B cell (primary cell): Measurements from ENCODE around the gene CYGB. TPM values are rescaled to one million over a fixed set of nuclear protein-coding genes. Genes with fewer than 3 reads are reported as not detected.

ENCODE experiments used
- ATAC-seq: fragments of 200-7000 bp; cut with Tn5 transposase; one replicate; pipeline ENCODE4 v1.10.0; 2021; ENCODE audit warnings: low read depth, mild to moderate bottlenecking, moderate number of reproducible peaks, moderate library complexity
- CTCF ChIA-PET: fragments of 350-600 bp; sonication (Branson Sonifier 250); formaldehyde crosslinking; loops from one replicate; lab custom pipeline; 2021; ENCODE audit warnings: antibody characterized with exemption, inconsistent platforms; lab: Charles Lee
- POLR2A ChIA-PET: fragments of 350-600 bp; sonication (Branson Sonifier 250); formaldehyde crosslinking; loops from one replicate; lab custom pipeline; 2021; ENCODE audit warnings: antibody characterized with exemption; lab: Charles Lee
- DNase-seq: peaks from one replicate; pipeline ENCODE4 v3.0.0; 2013
- H2AFZ ChIP-seq: 2 replicates; pipeline ENCODE4 v1.6.1; 2012; ENCODE audit warnings: mild to moderate bottlenecking, low read depth, low read length; ENCODE audit not compliant: insufficient read depth, poor library complexity, severe bottlenecking
- H3K27ac ChIP-seq, 2 donors: 1 replicate in 1 of 2; 2 replicates in 1 of 2; pipeline ENCODE4 v1.5.1; 2012 to 2013; ENCODE audit warnings: low read length in 2 of 2, mild to moderate bottlenecking in 2 of 2, moderate library complexity in 1 of 2
- H3K27me3 ChIP-seq, 4 experiments: fragments of 200-600 bp in 1 of 4; sonication (generic) in 1 of 4; replicated peaks in 1 of 4; 1 replicate in 2 of 4; 2 replicates in 2 of 4; pipeline versions ENCODE4 v1.6.1 to v1.7.0; 2013 to 2016; ENCODE audit warnings: low read length in 3 of 4, mild to moderate bottlenecking in 2 of 4, mixed read lengths in 1 of 4, moderate library complexity in 1 of 4; ENCODE audit not compliant: insufficient read depth in 4 of 4, control insufficient read depth in 3 of 4; ENCODE audit errors: control extremely low read depth in 1 of 4
- H3K36me3 ChIP-seq, 2 experiments: replicated peaks in 1 of 2; 1 replicate in 1 of 2; 2 replicates in 1 of 2; pipeline versions ENCODE4 v1.6.1 to v1.7.1; 2013; ENCODE audit warnings: low read length in 1 of 2; ENCODE audit not compliant: insufficient read depth in 2 of 2, control insufficient read depth in 1 of 2; ENCODE audit errors: control extremely low read depth in 1 of 2, extremely low read depth in 1 of 2
- H3K4me1 ChIP-seq, 2 donors: fragments of 200-600 bp in 1 of 2; sonication (generic) in 1 of 2; 1 replicate in 1 of 2; 2 replicates in 1 of 2; pipeline versions ENCODE4 v1.5.1 to v1.6.1; 2013 to 2017; ENCODE audit warnings: low read length in 2 of 2; ENCODE audit not compliant: control insufficient read depth in 2 of 2, insufficient read depth in 2 of 2
- H3K4me2 ChIP-seq: replicated peaks from 2 replicates; pipeline ENCODE3; 2012; ENCODE audit warnings: mild to moderate bottlenecking, low read depth, low read length; ENCODE audit not compliant: poor library complexity, severe bottlenecking
- H3K4me3 ChIP-seq, 5 experiments: fragments of 200-600 bp in 1 of 5; sonication (generic) in 1 of 5; 1 replicate in 3 of 5; 2 replicates in 2 of 5; pipeline versions ENCODE4 v1.5.1 to v1.7.0; 2011 to 2016; ENCODE audit warnings: low read length in 4 of 5, mild to moderate bottlenecking in 4 of 5, low read depth in 2 of 5, control low read depth in 1 of 5, moderate library complexity in 1 of 5; ENCODE audit not compliant: insufficient read depth in 1 of 5; ENCODE audit errors: control extremely low read depth in 1 of 5, extremely low read depth in 1 of 5
- H3K79me2 ChIP-seq: fragments of 200-600 bp; sonication (generic); one replicate; pipeline ENCODE4 v1.6.0; 2016; ENCODE audit warnings: low read length; ENCODE audit not compliant: control insufficient read depth, insufficient read depth
- H3K9ac ChIP-seq: fragments of 200-600 bp; sonication (generic); 2 replicates; pipeline ENCODE4 v1.6.1; 2017; ENCODE audit warnings: mild to moderate bottlenecking, low read length, moderate library complexity
- H3K9me3 ChIP-seq, 3 donors: one replicate each; pipeline versions ENCODE4 v1.6.1 to v1.7.1; 2013; ENCODE audit warnings: low read length in 2 of 3; ENCODE audit not compliant: control insufficient read depth in 2 of 3, insufficient read depth in 1 of 3; ENCODE audit errors: control extremely low read depth in 1 of 3
- H4K20me1 ChIP-seq: 2 replicates; pipeline ENCODE4 v1.6.0; 2012; ENCODE audit warnings: mild to moderate bottlenecking, low read length; ENCODE audit not compliant: insufficient read depth, control insufficient read depth, poor library complexity, severe bottlenecking
- H3K27ac Mint-ChIP-seq: one replicate; pipeline ENCODE4 v1.8.0; 2021; ENCODE audit warnings: mixed read lengths
- H3K27me3 Mint-ChIP-seq: one replicate; pipeline ENCODE4 v1.8.0; 2021; ENCODE audit warnings: mixed read lengths
- H3K4me1 Mint-ChIP-seq: one replicate; pipeline ENCODE4 v1.8.0; 2021; ENCODE audit warnings: mixed read lengths
- H3K4me3 Mint-ChIP-seq: one replicate; pipeline ENCODE4 v1.8.0; 2021; ENCODE audit warnings: mixed read lengths
- H3K9me3 Mint-ChIP-seq: one replicate; pipeline ENCODE4 v1.8.0; 2022; ENCODE audit warnings: mixed read lengths; ENCODE audit not compliant: insufficient read depth
- CTCF ChIP-seq: fragments of 200-600 bp; IDR thresholded peaks from one replicate; pipeline ENCODE4 v1.8.0; 2022; ENCODE audit warnings: antibody characterized with exemption, mild to moderate bottlenecking
- EZH2 ChIP-seq: IDR thresholded peaks from 2 replicates; pipeline ENCODE4 v1.6.1; 2012; ENCODE audit warnings: borderline replicate concordance, low read depth, mild to moderate bottlenecking, moderate library complexity, low read length; ENCODE audit not compliant: insufficient read depth, poor library complexity, severe bottlenecking
- WGBS: methylation state at CpG from one replicate; pipeline ENCODE4 v1.1.5; 2013; ENCODE audit warnings: missing lambda C conversion rate; ENCODE audit not compliant: insufficient coverage; 5-methylcytosine and 5-hydroxymethylcytosine counted together
- intact Hi-C: fragments of 100-400 bp; cut with micrococcal nuclease; formaldehyde crosslinking; loops from one replicate; pipeline ENCODE4 v1.10.0; 2022
- polyA plus RNA-seq: library from polyadenylated mRNA; depleted of rRNA; stranded (reverse); fragments of >200 nt; gene quantifications from 2 replicates; pipeline ENCODE4 v1.2.3, GENCODE V29; 2012
- total RNA-seq, 2 donors: library from RNA; stranded (reverse); fragments of 120-200 nt in 1 of 2; gene quantifications; 1 replicate in 1 of 2; 2 replicates in 1 of 2; pipeline versions ENCODE4 v1.2.3 to v1.2.4, GENCODE V29; 2013 to 2022

The CYGB gene
- total and polyA plus RNA-seq, 2 donors (not counting 1 experiment from before 2014, with no cell fraction given): 0.42 to 2.7 TPM

- Mint-ChIP-seq H3K4me3 (no peak overlapping the region), H3K4me1 (peaks cover 31% of the 10 kb centered on the region), H3K27me3 (peaks cover 2% of the 10 kb centered on the region), H3K27ac (peak overlapping the region; percentile 51), H3K9me3 (no peaks in the 10 kb centered on the region)
- H3K9me3 ChIP-seq: no peaks in the 10 kb centered on the region
- no peak overlapping the region for H3K27ac ChIP-seq
- H3K79me2 ChIP-seq: no peaks in the 10 kb centered on the region
- H3K4me3 ChIP-seq: no peak overlapping the region
- H3K4me1 ChIP-seq: peaks cover 17 to 18% of the 10 kb centered on the region in 2 donors
- H4K20me1 ChIP-seq: no peaks in the 10 kb centered on the region
- no peak overlapping the region for H3K4me2 ChIP-seq
- 66% methylated on average over 4 of the region's 13 CpGs for WGBS
- DNase-seq: no peak
- no peaks in the 10 kb centered on the region for H3K36me3 ChIP-seq
- intact Hi-C loops: no loop called here
- no peak for TF ChIP-seq EZH2
- no peak for TF ChIP-seq CTCF
- no peaks in the 10 kb centered on the region for H3K27me3 ChIP-seq
- no peak overlapping the region for H2AFZ ChIP-seq
- POLR2A ChIA-PET: no interaction called here
- CTCF ChIA-PET: interaction anchor here (0.6 to 18.2 kb wide), 10 partner anchors 9 to 114 kb away, joined by 3 to 442 read pairs (median 6); partner anchors contain the start of genes AANAT and CYGB
- no peak for ATAC-seq
- no peak overlapping the region for H3K9ac ChIP-seq
Observed at GRCh38 chr17:76511668-76512365, 25.7 kb downstream of the CYGB start.

- POLR2A ChIA-PET: interaction anchor here (0.5 kb wide), 1 partner anchor 44 kb away, joined by 9 read pairs; no protein-coding TSS in a partner anchor
- WGBS: 69% methylated on average over 9 of the region's 9 CpGs
- no peak overlapping the region for H2AFZ ChIP-seq
- peak overlapping the region; percentile 51 for H3K27ac Mint-ChIP-seq
- H3K4me1 ChIP-seq: peaks cover 14 to 19% of the 10 kb centered on the region in 2 donors
- no peaks in the 10 kb centered on the region for H3K9me3 Mint-ChIP-seq
- H3K9ac ChIP-seq: no peak overlapping the region
- DNase-seq (no peak), ATAC-seq (no peak)
- no peak overlapping the region for H3K4me3 ChIP-seq
- peaks cover 32% of the 10 kb centered on the region for H3K4me1 Mint-ChIP-seq
- no peak overlapping the region for H3K27ac ChIP-seq
- CTCF ChIA-PET: interaction anchor here (0.6 to 20.8 kb wide), 11 partner anchors 9 to 208 kb away, joined by 3 to 442 read pairs (median 6); partner anchors contain the start of genes AANAT and RHBDF2
- intact Hi-C loops: no loop called here
- no peaks in the 10 kb centered on the region for H3K27me3 ChIP-seq
- H3K36me3 ChIP-seq: no peaks in the 10 kb centered on the region
- TF ChIP-seq EZH2 (no peak), CTCF (no peak)
- H3K4me2 ChIP-seq: no peak overlapping the region
- no peaks in the 10 kb centered on the region for H3K9me3 ChIP-seq
- peaks cover 5% of the 10 kb centered on the region for H3K79me2 ChIP-seq
- peaks cover 2% of the 10 kb centered on the region for H3K27me3 Mint-ChIP-seq
- no peak overlapping the region for H3K4me3 Mint-ChIP-seq
- H4K20me1 ChIP-seq: no peaks in the 10 kb centered on the region
Observed at GRCh38 chr17:76510831-76511244, 26.7 kb downstream of the CYGB start.
